NT2/D1 (cell line): ENCODE results near the gene RETN.

Experiments
- DNase-seq: peaks from one replicate; pipeline ENCODE4 v3.0.0-alpha.2; 2011; ENCODE audit warnings: low read depth, low spot score
- H3K27me3 ChIP-seq: 2 replicates; pipeline ENCODE4 v1.6.0; 2011; ENCODE audit warnings: mild to moderate bottlenecking; ENCODE audit not compliant: insufficient read length, insufficient read depth
- H3K36me3 ChIP-seq: 2 replicates; pipeline ENCODE4 v1.6.1; 2011; ENCODE audit warnings: mild to moderate bottlenecking, low read length, mixed read lengths; ENCODE audit not compliant: insufficient read depth, insufficient read length
- H3K4me1 ChIP-seq: 2 replicates; pipeline ENCODE4 v1.5.1; 2011; ENCODE audit not compliant: insufficient read depth, insufficient read length
- H3K4me3 ChIP-seq: 2 replicates; pipeline ENCODE4 v1.5.1; 2011; ENCODE audit warnings: low read depth; ENCODE audit not compliant: insufficient read length
- H3K9ac ChIP-seq: 2 replicates; pipeline ENCODE4 v1.6.0; 2011; ENCODE audit warnings: low read depth; ENCODE audit not compliant: insufficient read length
- H3K9me3 ChIP-seq: 2 replicates; pipeline ENCODE4 v1.5.1; 2011; ENCODE audit warnings: mild to moderate bottlenecking, low read length; ENCODE audit not compliant: insufficient read depth
- SUZ12 ChIP-seq: IDR thresholded peaks from 2 replicates; pipeline ENCODE4 v1.6.1; 2011; ENCODE audit not compliant: insufficient read length, insufficient read depth; ENCODE audit errors: extremely low read depth
- YY1 ChIP-seq: IDR thresholded peaks from 2 replicates; pipeline ENCODE4 v1.6.1; 2011; ENCODE audit not compliant: insufficient read length, insufficient read depth
- ZNF274 ChIP-seq: IDR thresholded peaks from 2 replicates; pipeline ENCODE4 v1.6.1; 2011; ENCODE audit warnings: mild to moderate bottlenecking, low read depth, low read length

The RETN gene

DNA sequence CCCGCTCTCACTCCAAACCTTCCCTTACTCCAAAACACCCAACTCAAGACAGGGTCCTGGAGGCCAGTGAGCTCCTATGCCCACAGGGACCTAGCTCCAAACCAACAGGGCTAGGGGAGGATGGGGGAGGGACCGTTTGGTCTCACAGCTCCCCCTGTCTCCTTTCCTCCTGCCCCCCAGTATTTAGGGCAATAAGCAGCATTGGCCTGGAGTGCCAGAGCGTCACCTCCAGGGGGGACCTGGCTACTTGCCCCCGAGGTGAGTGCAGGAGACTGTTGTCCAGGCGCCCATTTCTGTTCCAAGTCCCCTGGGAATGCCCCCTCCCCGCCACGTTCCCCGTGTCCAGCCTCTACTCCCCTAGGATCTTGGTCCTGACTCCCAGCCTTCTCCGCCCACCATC, 792 bp downstream of the RETN start:
- TF ChIP-seq YY1, result no peak
- no peak for TF ChIP-seq ZNF274
- TF ChIP-seq SUZ12, result no peak
- no peak for DNase-seq
- Histone ChIP-seq H3K9ac (no peak overlapping the region), H3K4me3 (no peak overlapping the region), H3K9me3 (no peaks in the 10 kb centered on the region), H3K4me1 (peaks cover 2% of the 10 kb centered on the region), H3K27me3 (peaks cover 23% of the 10 kb centered on the region), H3K36me3 (no peaks in the 10 kb centered on the region)

GRCh38 chr19:7670150-7670783, 1.4 kb downstream of the RETN start:
- no peak overlapping the region for H3K9ac ChIP-seq
- H3K27me3 ChIP-seq, result peaks cover 23% of the 10 kb centered on the region
- no peak for TF ChIP-seq YY1
- no peak for TF ChIP-seq SUZ12
- TF ChIP-seq ZNF274, result no peak
- H3K36me3 ChIP-seq, result no peaks in the 10 kb centered on the region
- DNase-seq, result no peak
- peak overlapping the region; percentile 37 for H3K4me3 ChIP-seq
- peaks cover 2% of the 10 kb centered on the region for H3K4me1 ChIP-seq
- no peaks in the 10 kb centered on the region for H3K9me3 ChIP-seq

- peaks cover 2% of the 10 kb centered on the region for H3K4me1 ChIP-seq
- no peak overlapping the region for H3K9ac ChIP-seq
- H3K36me3 ChIP-seq, result no peaks in the 10 kb centered on the region
- DNase-seq, result no peak
- H3K27me3 ChIP-seq, result peaks cover 23% of the 10 kb centered on the region
- no peak for TF ChIP-seq SUZ12
- TF ChIP-seq YY1, result no peak
- no peak for TF ChIP-seq ZNF274
- no peak overlapping the region for H3K4me3 ChIP-seq
- no peaks in the 10 kb centered on the region for H3K9me3 ChIP-seq
Observed at GRCh38 chr19:7670790-7671189, 1.9 kb downstream of the RETN start.

DNA sequence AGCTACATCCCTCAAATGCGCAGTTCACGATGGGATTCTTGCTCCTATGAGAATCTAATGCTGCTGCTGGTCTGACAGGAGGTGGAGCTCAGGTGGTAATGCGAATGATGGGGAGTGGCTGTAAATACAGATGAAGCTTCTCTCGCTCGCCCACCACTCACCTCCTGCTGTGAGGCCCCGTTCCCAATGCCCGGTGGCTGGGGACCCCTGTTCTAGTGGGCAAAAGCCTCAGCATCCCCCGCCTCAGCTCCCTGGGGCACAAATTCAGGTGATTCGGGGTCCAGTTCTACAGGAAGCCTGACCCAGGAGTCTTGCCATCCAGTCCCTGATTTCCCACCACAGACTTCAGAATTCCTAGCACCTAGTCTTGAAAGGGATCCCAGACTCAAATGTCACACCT, 3.7 kb downstream of the RETN start:
- no peaks in the 10 kb centered on the region for H3K9me3 ChIP-seq
- TF ChIP-seq YY1, result no peak
- no peak for TF ChIP-seq ZNF274
- TF ChIP-seq SUZ12, result no peak
- no peak for DNase-seq
- no peaks in the 10 kb centered on the region for H3K36me3 ChIP-seq
- H3K9ac ChIP-seq, result no peak overlapping the region
- H3K27me3 ChIP-seq, result peaks cover 23% of the 10 kb centered on the region
- H3K4me1 ChIP-seq, result peaks cover 10% of the 10 kb centered on the region
- H3K4me3 ChIP-seq, result no peak overlapping the region

GRCh38 chr19:7674010-7675005, 5.5 kb downstream of the RETN start:
- Histone ChIP-seq H3K4me1 (peaks cover 13% of the 10 kb centered on the region), H3K36me3 (no peaks in the 10 kb centered on the region), H3K4me3 (no peak overlapping the region), H3K9ac (no peak overlapping the region), H3K27me3 (peaks cover 14% of the 10 kb centered on the region), H3K9me3 (no peaks in the 10 kb centered on the region)
- TF ChIP-seq YY1, result no peak
- TF ChIP-seq ZNF274, result no peak
- no peak for TF ChIP-seq SUZ12
- peak; percentile 32 for DNase-seq

- Histone ChIP-seq H3K9ac (no peak overlapping the region), H3K9me3 (no peaks in the 10 kb centered on the region), H3K4me1 (peaks cover 17% of the 10 kb centered on the region), H3K4me3 (no peak overlapping the region), H3K36me3 (no peaks in the 10 kb centered on the region), H3K27me3 (no peaks in the 10 kb centered on the region)
- TF ChIP-seq YY1 (no peak), ZNF274 (no peak), SUZ12 (no peak)
- DNase-seq, result no peak
Observed at GRCh38 chr19:7676376-7676775, 7.5 kb downstream of the RETN start.

DNA sequence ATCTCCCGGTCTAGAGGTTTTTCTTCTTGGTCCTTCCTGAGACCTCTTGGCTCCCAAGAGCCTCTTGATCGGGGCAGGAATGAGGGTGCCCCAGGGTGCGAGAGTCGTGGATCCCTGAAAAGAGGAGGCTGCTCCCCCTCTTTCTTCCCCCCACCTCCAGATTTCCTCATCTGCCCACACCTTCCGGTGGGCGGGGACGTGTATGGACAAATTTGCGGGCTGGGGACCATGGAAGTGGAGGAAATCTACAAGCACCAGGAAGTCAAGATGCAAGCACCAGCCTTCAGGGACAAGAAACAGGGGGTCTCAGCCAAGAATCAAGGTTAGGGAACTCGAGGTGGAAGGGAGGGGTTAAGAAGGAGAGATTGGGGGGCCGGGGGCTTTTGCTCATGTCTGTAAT, 8.0 kb downstream of the RETN start, which contains the start of gene MCEMP1:
Gene MCEMP1 (plus strand): TSS at position 237 of the 400 bp plus-strand sequence. CDS start 31 bp downstream, at position 268.
- no peak within 1 kb of the TSS for H3K9ac ChIP-seq
- no peak within 1 kb of the TSS for H3K4me3 ChIP-seq
- H3K9me3 ChIP-seq, result no peaks in the 10 kb centered on the region
- H3K27me3 ChIP-seq, result no peaks in the 10 kb centered on the region
- H3K4me1 ChIP-seq, result peaks cover 18% of the 10 kb centered on the region
- no peaks in the 10 kb centered on the region for H3K36me3 ChIP-seq
- DNase-seq, result no peak
- TF ChIP-seq SUZ12, result no peak
- no peak for TF ChIP-seq YY1
- no peak for TF ChIP-seq ZNF274
